ENCODE measurements around the gene PLTP. TPM values are rescaled to one million over a fixed set of nuclear protein-coding genes. Genes with fewer than 3 reads are reported as not detected.
A peak's percentile ranks its signal among the peaks of the same experiment; 100 is the strongest.
"Not testable (repeated sequence)": the region's sequence is repeated elsewhere in the genome, so short reads cannot be mapped to it uniquely, and the experiment has no call there.

Gene PLTP
- polyA plus RNA-seq, 3 donors, result 1.6 to 3.0 (median 2.9) TPM

DNA sequence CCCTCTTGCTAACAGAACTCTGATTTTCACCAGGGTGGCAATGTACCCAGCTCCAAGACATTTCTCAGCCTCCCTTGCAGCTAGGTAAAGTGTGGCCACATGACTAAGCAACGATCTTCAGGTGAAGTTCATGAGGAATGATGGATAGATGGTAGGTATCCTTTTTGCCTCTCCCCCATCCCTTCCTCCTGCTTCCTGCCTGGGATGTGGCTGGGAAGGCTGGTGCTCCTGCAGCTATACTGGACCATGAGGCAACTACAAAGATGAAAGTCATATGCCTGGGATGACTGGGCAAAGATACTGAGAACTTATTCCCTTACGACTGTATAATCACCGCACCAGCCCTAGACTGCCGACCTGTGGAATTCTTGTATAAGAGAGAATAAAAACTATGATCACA, 46.6 kb upstream of the PLTP start:
- H3K27ac Mint-ChIP-seq, result no peak overlapping the region

DNA sequence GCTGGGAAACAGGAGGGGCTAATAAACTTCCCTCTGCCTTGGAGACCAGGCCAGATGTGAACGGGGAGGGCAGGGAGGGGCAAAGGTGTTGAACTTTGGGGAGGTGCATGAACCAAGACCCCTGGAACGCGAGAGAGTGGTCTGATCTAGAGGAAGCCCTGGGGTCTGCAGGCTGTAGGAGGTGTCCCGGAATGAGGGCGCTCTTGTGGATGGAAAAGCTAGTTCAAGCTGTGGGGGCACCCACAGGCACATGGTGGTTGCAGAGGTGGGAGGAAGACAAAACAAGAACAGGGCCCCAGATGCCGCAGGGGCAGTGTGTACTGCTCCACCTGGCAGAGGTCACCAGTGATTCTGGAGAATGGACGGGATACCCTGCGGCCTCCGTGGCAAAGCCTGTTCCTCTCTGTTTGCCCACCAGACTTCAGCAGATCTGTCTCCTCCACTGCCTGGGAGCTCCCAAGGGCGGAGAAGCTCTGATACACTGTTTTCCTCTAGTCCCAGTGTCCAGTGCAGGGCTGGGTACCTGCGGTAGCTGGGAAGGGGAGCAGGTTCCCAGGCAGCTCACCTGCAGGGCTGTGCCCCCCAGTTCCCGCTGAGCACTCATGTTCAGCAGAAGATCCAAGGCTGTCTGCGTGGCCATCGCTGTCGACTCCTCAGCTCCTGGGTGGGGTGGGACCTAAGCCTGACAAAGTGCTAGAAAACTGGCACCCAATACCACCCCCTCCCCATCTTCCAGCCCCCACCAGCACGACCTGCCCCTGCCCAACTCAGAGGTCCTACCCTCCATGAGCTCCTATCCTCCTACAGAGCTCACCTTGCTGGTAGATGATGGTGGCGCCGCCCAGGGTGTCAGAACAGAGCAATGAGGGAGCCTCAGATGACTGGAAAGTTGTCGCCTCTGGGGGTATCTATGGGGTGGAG, 45.3 kb upstream of the PLTP start:
- peaks cover 0 to 3% (median 0%) of the 10 kb centered on the region in 7 donors for H3K9me3 Mint-ChIP-seq
- H3K9me3 ChIP-seq (replicated peaks in 1 of 2; ENCODE audit: control insufficient read depth in 1 of 2, insufficient read depth in 1 of 2, low read length in 2 of 2), result no peaks in the 10 kb centered on the region
- H3K9ac ChIP-seq (ENCODE audit: insufficient read depth, low read length, poor library complexity, severe bottlenecking), result no peak overlapping the region
- no peaks in the 10 kb centered on the region for H3K4me1 Mint-ChIP-seq
- no peak overlapping the region for H3K4me3 Mint-ChIP-seq
- peaks cover 77 to 92% of the 10 kb centered on the region in 2 donors for H3K36me3 Mint-ChIP-seq
- peaks cover 3% of the 10 kb centered on the region for H4K20me1 ChIP-seq (ENCODE audit: insufficient read depth, low read length)
- H3K4me3 ChIP-seq (replicated peaks in 1 of 3; ENCODE audit: low read depth in 2 of 3, low read length in 3 of 3), result no peak overlapping the region
- no peaks in the 10 kb centered on the region for H3K27me3 ChIP-seq (ENCODE audit: control insufficient read depth in 2 of 2, insufficient read depth in 2 of 2, low read length in 2 of 2)
- no peaks in the 10 kb centered on the region for H3K79me2 ChIP-seq (ENCODE audit: insufficient read depth, low read length)
- H3K36me3 ChIP-seq (replicated peaks in 1 of 2; ENCODE audit: control insufficient read depth in 1 of 2, insufficient read depth in 2 of 2, low read length in 2 of 2), result peaks cover 77 to 90% of the 10 kb centered on the region in 2 donors
- H2AFZ ChIP-seq (ENCODE audit: insufficient read depth, low read depth, low read length, poor library complexity, severe bottlenecking), result no peak overlapping the region
- H3K27ac Mint-ChIP-seq, result peak overlapping the region in 1 of 7 donors; percentile 36
- no peaks in the 10 kb centered on the region for H3K27me3 Mint-ChIP-seq (ENCODE audit: low read depth in 3 of 3)
- 89% methylated on average over 9 of the region's 19 CpGs for WGBS (ENCODE audit: insufficient coverage)
- TF ChIP-seq, protein P1, sequence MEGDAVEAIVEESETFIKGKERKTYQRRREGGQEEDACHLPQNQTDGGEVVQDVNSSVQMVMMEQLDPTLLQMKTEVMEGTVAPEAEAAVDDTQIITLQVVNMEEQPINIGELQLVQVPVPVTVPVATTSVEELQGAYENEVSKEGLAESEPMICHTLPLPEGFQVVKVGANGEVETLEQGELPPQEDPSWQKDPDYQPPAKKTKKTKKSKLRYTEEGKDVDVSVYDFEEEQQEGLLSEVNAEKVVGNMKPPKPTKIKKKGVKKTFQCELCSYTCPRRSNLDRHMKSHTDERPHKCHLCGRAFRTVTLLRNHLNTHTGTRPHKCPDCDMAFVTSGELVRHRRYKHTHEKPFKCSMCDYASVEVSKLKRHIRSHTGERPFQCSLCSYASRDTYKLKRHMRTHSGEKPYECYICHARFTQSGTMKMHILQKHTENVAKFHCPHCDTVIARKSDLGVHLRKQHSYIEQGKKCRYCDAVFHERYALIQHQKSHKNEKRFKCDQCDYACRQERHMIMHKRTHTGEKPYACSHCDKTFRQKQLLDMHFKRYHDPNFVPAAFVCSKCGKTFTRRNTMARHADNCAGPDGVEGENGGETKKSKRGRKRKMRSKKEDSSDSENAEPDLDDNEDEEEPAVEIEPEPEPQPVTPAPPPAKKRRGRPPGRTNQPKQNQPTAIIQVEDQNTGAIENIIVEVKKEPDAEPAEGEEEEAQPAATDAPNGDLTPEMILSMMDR (IDR thresholded peaks at IDR 0.05), result no peak
- no peak overlapping the region for H3K4me2 ChIP-seq (replicated peaks; ENCODE audit: extremely low read depth, low read length, poor library complexity, severe bottlenecking)
- H3K27ac ChIP-seq (ENCODE audit: low read depth in 1 of 2, low read length in 2 of 2), result no peak overlapping the region
- H3K4me1 ChIP-seq (ENCODE audit: control insufficient read depth in 1 of 2, insufficient read depth in 2 of 2, low read length in 2 of 2), result no peaks in the 10 kb centered on the region
- DNase-seq, result peak in 1 of 3 donors; percentile 3
- intact Hi-C loops (cut with micrococcal nuclease), result no loop called here

More for the DNA sequence above, 46.6 kb upstream of the PLTP start:
- intact Hi-C loops (cut with micrococcal nuclease), result no loop called here
- Histone ChIP-seq H3K27ac (ENCODE audit: low read depth in 1 of 2, low read length in 2 of 2) (no peak overlapping the region), H3K4me1 (ENCODE audit: control insufficient read depth in 1 of 2, insufficient read depth in 2 of 2, low read length in 2 of 2) (no peaks in the 10 kb centered on the region), H3K9me3 (replicated peaks in 1 of 2; ENCODE audit: control insufficient read depth in 1 of 2, insufficient read depth in 1 of 2, low read length in 2 of 2) (no peaks in the 10 kb centered on the region), H3K9ac (ENCODE audit: insufficient read depth, low read length, poor library complexity, severe bottlenecking) (no peak overlapping the region), H3K79me2 (ENCODE audit: insufficient read depth, low read length) (no peaks in the 10 kb centered on the region), H3K27me3 (ENCODE audit: control insufficient read depth in 2 of 2, insufficient read depth in 2 of 2, low read length in 2 of 2) (no peaks in the 10 kb centered on the region), H2AFZ (ENCODE audit: insufficient read depth, low read depth, low read length, poor library complexity, severe bottlenecking) (no peak overlapping the region), H3K36me3 (replicated peaks in 1 of 2; ENCODE audit: control insufficient read depth in 1 of 2, insufficient read depth in 2 of 2, low read length in 2 of 2) (peaks cover 73 to 90% of the 10 kb centered on the region in 2 donors), H3K4me3 (replicated peaks in 1 of 3; ENCODE audit: low read depth in 2 of 3, low read length in 3 of 3) (no peak overlapping the region), H4K20me1 (ENCODE audit: insufficient read depth, low read length) (peaks cover 12% of the 10 kb centered on the region), H3K4me2 (replicated peaks; ENCODE audit: extremely low read depth, low read length, poor library complexity, severe bottlenecking) (no peak overlapping the region)
- no CpG with 5 or more reads among the region's 4 CpGs for WGBS (ENCODE audit: insufficient coverage)
- Mint-ChIP-seq H3K4me1 (no peaks in the 10 kb centered on the region), H3K4me3 (no peak overlapping the region), H3K27me3 (ENCODE audit: low read depth in 3 of 3) (peaks cover 0 to 2% (median 0%) of the 10 kb centered on the region in 3 donors), H3K36me3 (peaks cover 76 to 92% of the 10 kb centered on the region in 2 donors), H3K9me3 (peaks cover 0 to 3% (median 0%) of the 10 kb centered on the region in 7 donors)
- TF ChIP-seq, protein P1 (IDR thresholded peaks at IDR 0.05), result no peak
- no peak for DNase-seq

- H2AFZ ChIP-seq (ENCODE audit: insufficient read depth, low read depth, low read length, poor library complexity, severe bottlenecking); H3K27me3 ChIP-seq (ENCODE audit: control insufficient read depth in 2 of 2, insufficient read depth in 2 of 2, low read length in 2 of 2); H3K9me3 Mint-ChIP-seq; H3K4me1 Mint-ChIP-seq; H3K27me3 Mint-ChIP-seq (ENCODE audit: low read depth in 3 of 3); H3K79me2 ChIP-seq (ENCODE audit: insufficient read depth, low read length); H3K9ac ChIP-seq (ENCODE audit: insufficient read depth, low read length, poor library complexity, severe bottlenecking); H3K4me2 ChIP-seq (replicated peaks; ENCODE audit: extremely low read depth, low read length, poor library complexity, severe bottlenecking); H3K4me3 Mint-ChIP-seq; H3K4me1 ChIP-seq (ENCODE audit: control insufficient read depth in 1 of 2, insufficient read depth in 2 of 2, low read length in 2 of 2); DNase-seq; H3K27ac ChIP-seq (ENCODE audit: low read depth in 1 of 2, low read length in 2 of 2); H3K9me3 ChIP-seq (replicated peaks in 1 of 2; ENCODE audit: control insufficient read depth in 1 of 2, insufficient read depth in 1 of 2, low read length in 2 of 2); H3K4me3 ChIP-seq (replicated peaks in 1 of 3; ENCODE audit: low read depth in 2 of 3, low read length in 3 of 3); intact Hi-C loops (cut with micrococcal nuclease); H4K20me1 ChIP-seq (ENCODE audit: insufficient read depth, low read length): not testable (repeated sequence)
- H3K27ac Mint-ChIP-seq, result peak overlapping the region in 2 of 7 donors; percentile 7 to 38
- H3K36me3 Mint-ChIP-seq, result peaks cover 77 to 92% of the 10 kb centered on the region in 2 donors
- H3K36me3 ChIP-seq (replicated peaks in 1 of 2; ENCODE audit: control insufficient read depth in 1 of 2, insufficient read depth in 2 of 2, low read length in 2 of 2), result peaks cover 77 to 90% of the 10 kb centered on the region in 2 donors
- 100% methylated on average over 3 of the region's 10 CpGs for WGBS (ENCODE audit: insufficient coverage)
These were observed 44.4 kb upstream of the PLTP start for GRCh38 chr20:45956326-45956725.

All from CD14-positive monocyte (primary cell).